Caco-2 (cell line): ENCODE measurements around the gene IFITM10. TPM values are rescaled to one million over a fixed set of nuclear protein-coding genes. Genes with fewer than 3 reads are reported as not detected.

ENCODE experiments used
- BruUV-seq: library from RNA; stranded (reverse); fragments of 400-500 nt; replicated peaks from 2 replicates; lab custom pipeline; 2021; lab: Mats Ljungman, UMichigan
- CTCF ChIA-PET: fragments of 300-600 bp; sonication (Branson Sonifier 250); formaldehyde crosslinking; loops from one replicate; lab custom pipeline; 2022; ENCODE audit warnings: antibody characterized with exemption; lab: Charles Lee
- POLR2A ChIA-PET: fragments of 300-600 bp; sonication (Branson Sonifier 250); formaldehyde crosslinking; loops from one replicate; lab custom pipeline; 2022; ENCODE audit warnings: antibody characterized with exemption; lab: Charles Lee
- DNase-seq, 2 experiments: peaks; one replicate each; pipeline versions ENCODE4 v3.0.0 to v3.0.0-alpha.2; 2020 to 2022
- H3K27me3 ChIP-seq: replicated peaks from 2 replicates; pipeline ENCODE4 v1.6.0; 2011; ENCODE audit warnings: low read length; ENCODE audit not compliant: control insufficient read depth, insufficient read depth
- H3K36me3 ChIP-seq: 2 replicates; pipeline ENCODE4 v1.5.1; 2011; ENCODE audit warnings: low read length; ENCODE audit not compliant: control insufficient read depth, insufficient read depth
- H3K4me1 ChIP-seq: fragments of 250-450 bp; sonication (Bioruptor Pico); 2 replicates; pipeline ENCODE4 v1.5.1; 2020; ENCODE audit warnings: mild to moderate bottlenecking
- H3K4me3 ChIP-seq: 2 replicates; pipeline ENCODE4 v1.5.1; 2011; ENCODE audit warnings: low read depth, mild to moderate bottlenecking, control low read depth, low read length
- H3K9me3 ChIP-seq: fragments of 250-450 bp; sonication (Bioruptor Pico); 2 replicates; pipeline ENCODE4 v1.5.1; 2020; ENCODE audit warnings: mild to moderate bottlenecking, moderate library complexity
- H3K27ac Mint-ChIP-seq: one replicate; pipeline ENCODE4 v1.8.0; 2022; ENCODE audit warnings: mixed read lengths; ENCODE audit not compliant: unreplicated experiment
- H3K27me3 Mint-ChIP-seq: one replicate; pipeline ENCODE4 v1.8.0; 2022; ENCODE audit warnings: mixed read lengths; ENCODE audit not compliant: insufficient read depth, unreplicated experiment
- H3K36me3 Mint-ChIP-seq: one replicate; pipeline ENCODE4 v1.8.0; 2022; ENCODE audit warnings: mild to moderate bottlenecking, mixed read lengths; ENCODE audit not compliant: insufficient read depth, unreplicated experiment
- H3K4me1 Mint-ChIP-seq: one replicate; pipeline ENCODE4 v1.8.0; 2022; ENCODE audit warnings: low read depth, mixed read lengths; ENCODE audit not compliant: unreplicated experiment
- H3K4me3 Mint-ChIP-seq: one replicate; pipeline ENCODE4 v1.8.0; 2022; ENCODE audit warnings: mild to moderate bottlenecking, moderate library complexity, mixed read lengths; ENCODE audit not compliant: unreplicated experiment
- H3K9me3 Mint-ChIP-seq: one replicate; pipeline ENCODE4 v1.8.0; 2022; ENCODE audit warnings: mixed read lengths; ENCODE audit not compliant: unreplicated experiment
- intact Hi-C: fragments of 100-400 bp; cut with micrococcal nuclease; formaldehyde crosslinking; loops from one replicate; pipeline ENCODE4 v1.10.0; 2022; ENCODE audit not compliant: unreplicated experiment
- total RNA-seq: library from RNA; stranded (reverse); gene quantifications from 2 replicates; pipeline ENCODE4 v1.2.3, GENCODE V29; 2022
- TF ChIP-seq, protein P1 (sequence below), 2 experiments: fragments of 200-600 bp in 1 of 2; IDR thresholded peaks; 1 replicate in 1 of 2; 2 replicates in 1 of 2; pipeline versions ENCODE4 v1.5.1 to v1.8.0; 2011 to 2022; ENCODE audit warnings: antibody characterized with exemption in 1 of 2, control low read depth in 1 of 2, inconsistent platforms in 1 of 2, low read depth in 1 of 2, low read length in 1 of 2, mild to moderate bottlenecking in 1 of 2, moderate library complexity in 1 of 2; ENCODE audit not compliant: insufficient read depth in 1 of 2, severe bottlenecking in 1 of 2, unreplicated experiment in 1 of 2

IFITM10 gene
- total RNA-seq, 1 experiment from 2014 or later, result 2.7 TPM

DNA sequence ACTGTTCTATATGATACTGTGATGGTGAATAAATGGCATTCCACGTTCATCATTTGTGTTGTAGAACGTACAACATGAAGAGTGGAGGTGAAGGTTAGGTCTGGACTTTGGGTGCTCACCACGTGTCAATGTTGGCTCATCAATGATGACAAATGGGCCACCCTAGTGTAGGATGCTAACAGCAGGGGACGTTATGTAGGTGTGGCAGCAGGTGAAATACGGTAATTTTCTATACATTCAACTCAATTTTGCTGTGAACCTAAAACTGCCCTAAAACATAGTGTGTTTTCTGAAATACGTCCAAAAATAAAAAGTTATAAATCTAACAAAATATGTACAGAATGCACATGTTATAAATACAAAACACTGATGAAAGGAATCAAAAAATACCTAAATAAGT lies 47.2 kb downstream of the IFITM10 start:
- Mint-ChIP-seq H3K4me3 (no peak overlapping the region), H3K27ac (no peak overlapping the region), H3K36me3 (no peaks in the 10 kb centered on the region), H3K27me3 (no peaks in the 10 kb centered on the region), H3K9me3 (peaks cover 10% of the 10 kb centered on the region), H3K4me1 (peaks cover 15% of the 10 kb centered on the region)
- H3K4me3 ChIP-seq, result no peak overlapping the region
- ChIA-PET CTCF (no interaction called here), POLR2A (no interaction called here)
- no peaks in the 10 kb centered on the region for H3K36me3 ChIP-seq
- DNase-seq, result no peak
- H3K4me1 ChIP-seq, result peaks cover 9% of the 10 kb centered on the region; the same call in 1 of the 2 replicates
- BruUV-seq, result no TSS peak
- TF ChIP-seq, protein P1, sequence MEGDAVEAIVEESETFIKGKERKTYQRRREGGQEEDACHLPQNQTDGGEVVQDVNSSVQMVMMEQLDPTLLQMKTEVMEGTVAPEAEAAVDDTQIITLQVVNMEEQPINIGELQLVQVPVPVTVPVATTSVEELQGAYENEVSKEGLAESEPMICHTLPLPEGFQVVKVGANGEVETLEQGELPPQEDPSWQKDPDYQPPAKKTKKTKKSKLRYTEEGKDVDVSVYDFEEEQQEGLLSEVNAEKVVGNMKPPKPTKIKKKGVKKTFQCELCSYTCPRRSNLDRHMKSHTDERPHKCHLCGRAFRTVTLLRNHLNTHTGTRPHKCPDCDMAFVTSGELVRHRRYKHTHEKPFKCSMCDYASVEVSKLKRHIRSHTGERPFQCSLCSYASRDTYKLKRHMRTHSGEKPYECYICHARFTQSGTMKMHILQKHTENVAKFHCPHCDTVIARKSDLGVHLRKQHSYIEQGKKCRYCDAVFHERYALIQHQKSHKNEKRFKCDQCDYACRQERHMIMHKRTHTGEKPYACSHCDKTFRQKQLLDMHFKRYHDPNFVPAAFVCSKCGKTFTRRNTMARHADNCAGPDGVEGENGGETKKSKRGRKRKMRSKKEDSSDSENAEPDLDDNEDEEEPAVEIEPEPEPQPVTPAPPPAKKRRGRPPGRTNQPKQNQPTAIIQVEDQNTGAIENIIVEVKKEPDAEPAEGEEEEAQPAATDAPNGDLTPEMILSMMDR (IDR thresholded peaks at IDR 0.05; ENCODE audit: insufficient read depth in 1 of 2, low read depth in 1 of 2, low read length in 1 of 2, severe bottlenecking in 1 of 2, unreplicated experiment in 1 of 2), result no peak
- H3K9me3 ChIP-seq, result peaks cover 4% of the 10 kb centered on the region
- no peaks in the 10 kb centered on the region for H3K27me3 ChIP-seq
- intact Hi-C loops, result no loop called here

DNA sequence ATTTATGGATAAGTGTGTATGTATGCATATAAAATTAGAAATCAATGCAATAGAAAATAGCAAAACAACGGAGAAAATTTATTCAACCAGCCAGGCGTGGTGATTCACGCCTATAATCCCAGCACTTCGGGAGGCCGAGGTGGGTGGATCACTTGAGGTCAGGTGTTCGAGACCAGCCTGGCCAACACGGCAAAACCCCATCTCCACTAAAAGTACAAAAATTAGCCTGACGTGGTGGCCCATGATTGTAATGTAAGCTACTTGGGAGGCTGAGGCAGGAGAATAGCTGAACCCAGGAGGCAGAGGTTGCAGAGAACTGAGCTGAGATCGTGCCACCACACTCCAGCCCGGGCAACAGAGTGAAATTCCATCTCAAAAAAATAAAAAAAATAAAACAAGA lies 47.9 kb downstream of the IFITM10 start:
- no TSS peak for BruUV-seq
- no peak overlapping the region for H3K4me3 ChIP-seq
- Mint-ChIP-seq H3K4me1 (peaks cover 15% of the 10 kb centered on the region), H3K4me3 (no peak overlapping the region), H3K36me3 (no peaks in the 10 kb centered on the region), H3K27me3 (no peaks in the 10 kb centered on the region), H3K27ac (no peak overlapping the region), H3K9me3 (peaks cover 10% of the 10 kb centered on the region)
- TF ChIP-seq, protein P1 (IDR thresholded peaks at IDR 0.05; ENCODE audit: insufficient read depth in 1 of 2, low read depth in 1 of 2, low read length in 1 of 2, severe bottlenecking in 1 of 2, unreplicated experiment in 1 of 2), result no peak
- peaks cover 9% of the 10 kb centered on the region; the same call in 1 of the 2 replicates for H3K4me1 ChIP-seq
- no peaks in the 10 kb centered on the region for H3K27me3 ChIP-seq
- no peaks in the 10 kb centered on the region for H3K36me3 ChIP-seq
- H3K9me3 ChIP-seq, result peaks cover 4% of the 10 kb centered on the region
- no peak for DNase-seq
- intact Hi-C loops, result no loop called here
- CTCF ChIA-PET, result no interaction called here
- POLR2A ChIA-PET, result no interaction called here

DNA sequence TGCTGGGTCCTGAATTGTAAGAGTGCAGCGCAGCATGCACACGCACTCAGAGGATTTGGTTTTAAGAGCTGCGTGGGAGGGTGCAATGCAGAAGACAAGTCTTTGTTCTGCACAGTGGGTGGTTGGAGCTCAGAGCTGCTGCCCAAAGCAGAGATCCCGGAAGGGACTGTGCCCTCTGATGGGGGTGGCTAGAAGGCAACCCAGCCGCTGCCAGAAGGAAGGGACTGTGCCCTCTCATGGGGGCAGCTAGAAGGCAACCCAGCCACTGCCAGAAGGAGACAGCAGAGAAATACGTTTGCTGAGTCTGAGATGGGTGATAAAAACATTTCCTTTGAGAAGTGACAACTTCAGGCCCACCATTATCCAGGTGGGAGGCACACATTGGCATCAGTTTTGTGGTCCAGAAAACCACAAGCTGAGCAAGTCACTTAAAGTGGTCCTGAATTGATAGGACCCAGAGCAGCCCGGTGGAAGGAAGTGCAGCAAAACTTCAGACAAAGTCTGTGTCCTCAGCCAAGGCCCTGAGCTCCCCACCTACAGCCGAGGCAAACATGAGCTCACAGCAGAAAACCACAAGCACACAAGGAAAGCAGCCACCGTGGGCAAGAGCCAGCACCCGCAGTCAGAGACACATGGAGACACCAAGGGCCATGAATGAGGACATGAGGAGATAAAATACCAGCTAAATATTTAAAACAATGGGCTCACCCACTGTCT lies 49.1 kb downstream of the IFITM10 start:
- TF ChIP-seq, protein P1 (IDR thresholded peaks at IDR 0.05; ENCODE audit: insufficient read depth in 1 of 2, low read depth in 1 of 2, low read length in 1 of 2, severe bottlenecking in 1 of 2, unreplicated experiment in 1 of 2), result no peak
- Histone ChIP-seq H3K9me3 (peaks cover 4% of the 10 kb centered on the region), H3K4me3 (no peak overlapping the region), H3K36me3 (no peaks in the 10 kb centered on the region), H3K4me1 (peaks cover 9% of the 10 kb centered on the region; the same call in 1 of the 2 replicates), H3K27me3 (no peaks in the 10 kb centered on the region)
- Mint-ChIP-seq H3K4me1 (peaks cover 15% of the 10 kb centered on the region), H3K27ac (no peak overlapping the region), H3K4me3 (no peak overlapping the region), H3K36me3 (no peaks in the 10 kb centered on the region), H3K9me3 (peaks cover 10% of the 10 kb centered on the region), H3K27me3 (no peaks in the 10 kb centered on the region)
- no peak for DNase-seq
- ChIA-PET POLR2A (no interaction called here), CTCF (interaction anchor here (0.7 kb wide), 1 partner anchor 124 kb away, joined by 3 read pairs; no protein-coding TSS in a partner anchor)
- BruUV-seq, result no TSS peak
- intact Hi-C loops, result no loop called here
